ENCODE data around the gene HOMER2.
A peak's percentile ranks its signal among the peaks of the same experiment; 100 is the strongest.
"Not testable (repeated sequence)": the region's sequence is repeated elsewhere in the genome, so short reads cannot be mapped to it uniquely, and the experiment has no call there.

HOMER2 gene

GRCh38 chr15:82923744-82924143 is 28.8 kb downstream of the HOMER2 start:
- DNase-seq: no peak

GRCh38 chr15:82922737-82923136 is 29.8 kb downstream of the HOMER2 start:
- DNase-seq: no peak

- no peak for DNase-seq
Observed at GRCh38 chr15:82921939-82922338, 30.6 kb downstream of the HOMER2 start.

GRCh38 chr15:82921242-82921641 is 31.3 kb downstream of the HOMER2 start:
- DNase-seq: no peak

GRCh38 chr15:82919231-82919886 is 33.2 kb downstream of the HOMER2 start:
- DNase-seq: no peak

GRCh38 chr15:82918607-82919230 is 33.8 kb downstream of the HOMER2 start:
- DNase-seq: no peak

- DNase-seq: no peak
Observed at GRCh38 chr15:82918162-82918561, 34.4 kb downstream of the HOMER2 start.

- DNase-seq: no peak
Observed at GRCh38 chr15:82917249-82917648, 35.3 kb downstream of the HOMER2 start.

- no peak for DNase-seq
Observed at GRCh38 chr15:82916161-82916952, 36.2 kb downstream of the HOMER2 start.

- no peak for DNase-seq
Observed at GRCh38 chr15:82914396-82914795, 38.1 kb downstream of the HOMER2 start.

- no peak for DNase-seq
Observed at GRCh38 chr15:82911458-82911857, 41.1 kb downstream of the HOMER2 start.

- no peak for DNase-seq
Observed at GRCh38 chr15:82910721-82911120, 41.8 kb downstream of the HOMER2 start.

- DNase-seq: no peak
Observed at GRCh38 chr15:82909080-82909815, 43.3 kb downstream of the HOMER2 start.

- DNase-seq: no peak
Observed at GRCh38 chr15:82907350-82907749, 45.2 kb downstream of the HOMER2 start.

- DNase-seq: no peak
Observed at GRCh38 chr15:82904574-82904973, 47.9 kb downstream of the HOMER2 start.

- no peak for DNase-seq
Observed at GRCh38 chr15:82903511-82903910, 49.0 kb downstream of the HOMER2 start.

GRCh38 chr15:82901114-82901805 is 51.3 kb downstream of the HOMER2 start:
- DNase-seq: peak; percentile 6

- DNase-seq: no peak
Observed at GRCh38 chr15:82900511-82901060, 51.9 kb downstream of the HOMER2 start.

GRCh38 chr15:82898961-82899360 is 53.6 kb downstream of the HOMER2 start:
- no peak for DNase-seq

- no peak for DNase-seq
Observed at GRCh38 chr15:82895983-82896382, 56.5 kb downstream of the HOMER2 start.

GRCh38 chr15:82894971-82895520 is 57.5 kb downstream of the HOMER2 start:
- no peak for DNase-seq

GRCh38 chr15:82893473-82893872 is 59.0 kb downstream of the HOMER2 start:
- not testable (repeated sequence) for DNase-seq

Data from RPMI8226 (cell line).